ENCODE measurements around the gene SAT1. TPM values are rescaled to one million over a fixed set of nuclear protein-coding genes. Genes with fewer than 3 reads are reported as not detected.

The SAT1 gene
- total RNA-seq, 4 donors from 2014 or later, result 116 to 358 (median 220) TPM

DNA sequence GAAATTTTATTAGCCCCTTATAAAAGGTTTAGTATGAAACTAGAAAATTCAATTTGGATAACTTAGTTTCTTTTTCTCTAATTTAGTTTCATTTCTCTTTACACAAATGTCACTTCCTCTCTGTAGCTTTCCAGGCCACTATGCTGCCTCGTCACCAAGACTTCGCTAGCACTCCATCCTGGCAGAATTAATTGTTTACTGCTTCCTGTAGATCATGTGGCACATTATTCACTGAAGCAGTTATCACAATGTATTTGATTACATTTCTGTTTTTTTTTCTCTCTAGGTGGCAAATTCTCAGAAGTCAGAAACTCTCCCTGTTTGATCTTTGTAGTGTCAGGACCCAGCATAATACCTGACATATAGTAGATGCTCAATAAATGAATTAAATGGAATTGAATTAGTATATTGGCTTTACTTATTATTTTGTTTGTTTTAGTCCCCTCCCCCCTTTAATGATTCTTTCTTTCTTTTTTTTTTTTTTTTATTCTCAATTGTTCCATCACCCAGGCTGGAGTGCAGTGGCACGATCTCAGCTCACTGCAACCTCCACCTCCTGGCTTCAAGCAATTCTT is 9.3 kb upstream of the SAT1 start:
- Histone ChIP-seq H3K27me3 (no peaks in the 10 kb centered on the region), H3K9me3 (no peaks in the 10 kb centered on the region), H3K27ac (no peak overlapping the region), H3K36me3 (no peaks in the 10 kb centered on the region), H3K4me1 (no peaks in the 10 kb centered on the region), H3K4me3 (no peak overlapping the region)
- intact Hi-C loops (cut with DNase I; ENCODE audit: low total_unique reads), result no loop called here
- TF ChIP-seq, protein P1, sequence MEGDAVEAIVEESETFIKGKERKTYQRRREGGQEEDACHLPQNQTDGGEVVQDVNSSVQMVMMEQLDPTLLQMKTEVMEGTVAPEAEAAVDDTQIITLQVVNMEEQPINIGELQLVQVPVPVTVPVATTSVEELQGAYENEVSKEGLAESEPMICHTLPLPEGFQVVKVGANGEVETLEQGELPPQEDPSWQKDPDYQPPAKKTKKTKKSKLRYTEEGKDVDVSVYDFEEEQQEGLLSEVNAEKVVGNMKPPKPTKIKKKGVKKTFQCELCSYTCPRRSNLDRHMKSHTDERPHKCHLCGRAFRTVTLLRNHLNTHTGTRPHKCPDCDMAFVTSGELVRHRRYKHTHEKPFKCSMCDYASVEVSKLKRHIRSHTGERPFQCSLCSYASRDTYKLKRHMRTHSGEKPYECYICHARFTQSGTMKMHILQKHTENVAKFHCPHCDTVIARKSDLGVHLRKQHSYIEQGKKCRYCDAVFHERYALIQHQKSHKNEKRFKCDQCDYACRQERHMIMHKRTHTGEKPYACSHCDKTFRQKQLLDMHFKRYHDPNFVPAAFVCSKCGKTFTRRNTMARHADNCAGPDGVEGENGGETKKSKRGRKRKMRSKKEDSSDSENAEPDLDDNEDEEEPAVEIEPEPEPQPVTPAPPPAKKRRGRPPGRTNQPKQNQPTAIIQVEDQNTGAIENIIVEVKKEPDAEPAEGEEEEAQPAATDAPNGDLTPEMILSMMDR (IDR thresholded peaks at IDR 0.05), result no peak
- TF ChIP-seq POLR2A (IDR thresholded peaks at IDR 0.05), result no peak
- DNase-seq, result no peak

DNA sequence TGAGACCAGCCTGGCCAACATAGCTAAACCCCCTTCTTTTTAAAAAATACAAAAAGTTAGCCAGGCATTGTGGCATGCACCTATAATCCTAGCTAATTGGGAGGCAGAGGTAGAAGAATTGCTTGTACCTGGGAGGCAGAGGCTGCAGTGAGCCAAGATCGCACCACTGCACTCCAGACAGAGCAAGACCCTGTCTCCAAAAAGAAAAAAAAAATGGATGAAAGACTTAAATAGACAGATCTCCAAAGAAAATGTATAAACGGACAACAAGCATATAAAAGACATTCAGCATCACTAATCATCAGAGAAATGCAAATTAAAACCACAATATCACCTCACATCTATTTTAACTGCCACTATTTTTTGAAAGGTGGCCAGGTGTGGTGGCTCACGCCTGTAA is 6.6 kb upstream of the SAT1 start:
- no peaks in the 10 kb centered on the region for H3K27me3 ChIP-seq
- H3K36me3 ChIP-seq, result no peaks in the 10 kb centered on the region
- H3K27ac ChIP-seq, result no peak overlapping the region
- H3K4me3 ChIP-seq, result no peak overlapping the region
- intact Hi-C loops (cut with DNase I; ENCODE audit: low total_unique reads), result no loop called here
- H3K9me3 ChIP-seq, result no peaks in the 10 kb centered on the region
- TF ChIP-seq, protein P1 (IDR thresholded peaks at IDR 0.05), result no peak
- no peak for TF ChIP-seq POLR2A (IDR thresholded peaks at IDR 0.05)
- no peaks in the 10 kb centered on the region for H3K4me1 ChIP-seq
- no peak for DNase-seq

DNA sequence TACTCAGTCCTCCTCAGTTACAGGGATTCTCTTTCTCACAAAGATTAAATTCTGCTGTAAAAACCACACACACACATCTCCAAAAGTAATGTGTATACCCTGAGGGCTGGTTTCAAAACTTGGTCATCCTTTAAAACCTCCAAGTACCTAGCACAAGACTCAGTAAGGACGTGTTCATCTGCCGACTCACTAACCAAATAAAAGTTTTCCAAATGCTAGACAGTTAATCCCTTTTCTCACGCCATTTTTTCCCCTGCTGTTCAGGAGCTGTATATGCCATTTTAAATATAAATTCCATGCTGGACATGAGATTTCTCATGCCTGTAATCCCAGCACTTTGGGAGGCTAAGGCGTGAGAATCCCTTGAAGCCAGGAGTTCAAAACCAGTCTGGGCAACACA is 3.9 kb upstream of the SAT1 start:
- no peak for TF ChIP-seq POLR2A (IDR thresholded peaks at IDR 0.05)
- TF ChIP-seq, protein P1 (IDR thresholded peaks at IDR 0.05), result no peak

GRCh38 chrX:23782455-23782854 is 518 bp upstream of the SAT1 start:
- Histone ChIP-seq H3K9me3 (no peaks in the 10 kb centered on the region), H3K4me1 (no peaks in the 10 kb centered on the region), H3K4me3 (peak overlapping the region; percentile 20 to 72), H3K27me3 (no peaks in the 10 kb centered on the region), H3K27ac (peak overlapping the region; percentile 71 to 92), H3K36me3 (no peaks in the 10 kb centered on the region)
- TF ChIP-seq, protein P1 (IDR thresholded peaks at IDR 0.05), result no peak
- no peak for TF ChIP-seq POLR2A (IDR thresholded peaks at IDR 0.05)
- DNase-seq, result no peak
- intact Hi-C loops (cut with DNase I; ENCODE audit: low total_unique reads), result loop anchor here (5.0 kb wide), 1 partner anchor 120 kb away; no protein-coding TSS in a partner anchor

More for the DNA sequence above, 3.9 kb upstream of the SAT1 start:
- Histone ChIP-seq H3K4me3 (no peak overlapping the region), H3K9me3 (no peaks in the 10 kb centered on the region), H3K4me1 (no peaks in the 10 kb centered on the region), H3K36me3 (no peaks in the 10 kb centered on the region), H3K27ac (no peak overlapping the region), H3K27me3 (no peaks in the 10 kb centered on the region)
- no peak for DNase-seq
- intact Hi-C loops (cut with DNase I; ENCODE audit: low total_unique reads), result no loop called here

GRCh38 chrX:23783589-23784469 is 856 bp downstream of the SAT1 start:
- Histone ChIP-seq H3K4me1 (no peaks in the 10 kb centered on the region), H3K4me3 (peak overlapping the region; percentile 67 to 72), H3K9me3 (no peaks in the 10 kb centered on the region), H3K36me3 (no peaks in the 10 kb centered on the region), H3K27me3 (no peaks in the 10 kb centered on the region), H3K27ac (peak overlapping the region; percentile 92 to 95)
- DNase-seq, result no peak
- TF ChIP-seq, protein P1 (IDR thresholded peaks at IDR 0.05), result no peak
- TF ChIP-seq POLR2A (IDR thresholded peaks at IDR 0.05), result no peak
- intact Hi-C loops (cut with DNase I; ENCODE audit: low total_unique reads), result loop anchor here (5.0 kb wide), 1 partner anchor 118 kb away; no protein-coding TSS in a partner anchor
